GM08714 (cell line): Measurements from ENCODE around the gene NFYC.

ENCODE experiments used
- H3K4me3 ChIP-seq: fragments of 200-500 bp; sonication (Bioruptor generic); 2 replicates; pipeline ENCODE4 v1.5.1; 2014; ENCODE audit warnings: mild to moderate bottlenecking, low read length, inconsistent platforms
- ZNF274 ChIP-seq: IDR thresholded peaks from 2 replicates; pipeline ENCODE4 v1.6.1; 2012; ENCODE audit warnings: mild to moderate bottlenecking, low read depth, low read length

Gene NFYC

DNA sequence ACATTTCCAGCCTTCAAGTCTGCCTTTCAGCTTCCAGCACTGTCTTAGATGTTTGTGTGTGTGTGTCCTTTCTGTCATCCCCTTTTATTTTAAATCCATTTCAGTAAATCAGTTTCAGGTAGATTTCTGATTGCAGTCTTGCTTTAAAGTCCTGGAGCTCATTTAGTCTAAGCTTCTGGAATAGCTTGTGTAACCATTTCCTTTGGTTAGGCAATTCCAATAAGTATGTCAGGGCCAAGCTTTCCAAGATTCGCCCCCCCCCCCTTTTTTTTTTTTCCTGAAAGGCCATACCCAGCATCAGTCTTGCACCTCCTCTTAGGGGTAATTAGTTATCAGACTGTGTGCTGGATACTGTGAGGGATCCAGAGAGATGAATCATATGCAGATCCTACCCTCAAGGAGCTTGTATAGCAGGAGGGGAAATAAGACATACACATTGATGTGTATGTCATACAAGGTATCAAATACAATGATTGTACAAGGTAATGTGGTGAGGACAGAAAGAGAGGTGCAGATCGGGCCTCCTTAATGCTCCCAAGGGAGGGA, 41.3 kb downstream of the NFYC start:
- H3K4me3 ChIP-seq, result no peak overlapping the region
- no peak for TF ChIP-seq ZNF274

DNA sequence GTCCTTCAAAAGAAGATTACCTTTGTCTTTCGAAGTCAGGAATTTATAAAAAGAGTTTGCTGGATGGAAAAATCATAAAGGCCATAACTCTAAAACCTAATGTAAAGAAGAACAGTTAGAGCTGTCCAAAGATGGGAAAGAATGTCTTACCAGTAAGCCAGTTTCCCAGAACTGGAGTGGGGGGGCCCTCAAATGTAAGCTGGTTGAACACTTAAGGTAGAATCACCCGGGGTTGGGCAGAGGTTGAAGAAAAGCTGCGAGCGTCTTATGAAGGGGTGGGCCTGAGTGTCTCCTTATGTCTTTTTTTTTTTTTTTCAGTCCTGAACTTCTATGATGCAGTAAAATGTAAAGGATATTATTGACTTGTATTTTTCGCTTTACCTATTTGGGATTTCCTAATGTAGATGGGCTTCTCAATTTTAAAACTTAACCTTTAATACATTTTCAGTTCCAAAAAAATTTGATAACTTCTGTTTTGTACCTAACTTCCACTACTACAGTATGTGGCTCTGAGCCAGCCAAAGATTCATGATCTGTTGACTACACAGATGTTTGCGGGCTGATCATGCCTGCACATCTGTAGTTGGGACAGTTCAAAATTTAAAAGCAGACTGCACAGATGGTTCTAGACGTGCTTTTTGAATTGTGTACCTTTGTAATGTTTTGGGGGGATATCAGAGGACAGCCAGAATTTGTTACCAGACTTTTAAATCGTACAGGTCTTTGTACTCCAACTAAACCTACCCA, 43.6 kb downstream of the NFYC start:
- TF ChIP-seq ZNF274, result no peak
- H3K4me3 ChIP-seq, result no peak overlapping the region

- TF ChIP-seq ZNF274, result no peak
- H3K4me3 ChIP-seq, result no peak overlapping the region
Observed at GRCh38 chr1:40736085-40736531, 44.6 kb downstream of the NFYC start.

- TF ChIP-seq ZNF274, result no peak
Observed at GRCh38 chr1:40738831-40739230, 47.3 kb downstream of the NFYC start.

GRCh38 chr1:40739455-40740008, 48.0 kb downstream of the NFYC start:
- TF ChIP-seq ZNF274, result no peak
- no peak overlapping the region for H3K4me3 ChIP-seq

More at GRCh38 chr1:40738831-40739230, 47.3 kb downstream of the NFYC start:
- no peak overlapping the region for H3K4me3 ChIP-seq

GRCh38 chr1:40740039-40740996, 48.8 kb downstream of the NFYC start:
- no peak for TF ChIP-seq ZNF274
- H3K4me3 ChIP-seq, result no peak overlapping the region

- TF ChIP-seq ZNF274, result no peak
- H3K4me3 ChIP-seq, result no peak overlapping the region
Observed at GRCh38 chr1:40740997-40741736, 49.7 kb downstream of the NFYC start.

DNA sequence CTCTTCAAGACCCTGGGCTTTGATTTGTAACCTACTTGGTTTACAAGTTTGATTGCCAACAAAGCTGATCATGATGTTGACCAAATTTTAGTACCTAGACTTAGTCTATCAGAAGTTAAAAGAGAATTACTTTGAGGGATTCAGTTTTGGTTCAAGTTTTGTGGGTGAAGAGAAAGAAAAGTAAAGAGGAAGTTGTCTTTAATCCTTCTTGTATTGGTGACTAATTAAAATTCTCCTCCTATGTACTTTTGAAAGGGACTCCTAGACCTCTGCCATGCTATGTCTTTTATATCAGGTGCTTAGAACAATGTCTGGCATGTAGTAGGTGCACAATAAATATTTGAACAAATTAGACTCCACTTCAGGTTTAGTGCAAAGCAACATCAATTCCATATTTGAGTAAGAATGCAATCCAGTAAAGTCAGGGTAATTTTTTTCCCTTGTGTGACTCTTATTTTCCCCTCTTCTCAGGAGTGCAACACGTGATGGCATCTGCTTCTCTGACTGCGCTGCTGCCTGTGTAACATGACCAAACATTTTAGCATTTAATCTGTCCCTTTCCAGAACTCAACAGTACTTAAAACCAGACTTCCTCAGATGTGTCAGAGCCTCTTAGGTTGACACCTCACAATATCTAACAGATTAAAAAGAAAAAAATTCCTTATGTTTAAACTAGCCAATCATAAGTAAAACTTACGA, 51.0 kb downstream of the NFYC start:
- no peak for TF ChIP-seq ZNF274
- H3K4me3 ChIP-seq, result no peak overlapping the region

DNA sequence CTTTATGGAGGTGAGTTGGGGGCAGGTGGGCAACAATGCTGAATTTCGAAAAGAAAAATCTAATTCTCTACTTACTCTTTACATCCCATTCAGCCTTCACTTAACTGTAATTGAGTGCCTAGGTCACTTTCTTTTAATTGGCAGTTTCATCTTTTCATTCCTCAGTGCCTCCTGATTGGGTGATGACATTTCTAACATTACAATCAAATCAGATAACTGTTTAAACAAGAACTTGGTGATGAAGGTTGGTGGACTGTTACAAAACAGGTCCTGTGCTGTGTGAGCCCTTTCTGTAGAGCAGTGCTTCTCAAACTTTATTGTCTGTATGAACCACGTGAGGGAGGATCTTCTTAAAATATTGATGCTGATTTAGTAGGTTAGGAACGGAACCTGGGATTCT, 51.9 kb downstream of the NFYC start:
- no peak for TF ChIP-seq ZNF274

GRCh38 chr1:40743860-40744259, 52.4 kb downstream of the NFYC start:
- H3K4me3 ChIP-seq, result no peak overlapping the region
- TF ChIP-seq ZNF274, result no peak

More for the DNA sequence above, 51.9 kb downstream of the NFYC start:
- H3K4me3 ChIP-seq, result no peak overlapping the region

DNA sequence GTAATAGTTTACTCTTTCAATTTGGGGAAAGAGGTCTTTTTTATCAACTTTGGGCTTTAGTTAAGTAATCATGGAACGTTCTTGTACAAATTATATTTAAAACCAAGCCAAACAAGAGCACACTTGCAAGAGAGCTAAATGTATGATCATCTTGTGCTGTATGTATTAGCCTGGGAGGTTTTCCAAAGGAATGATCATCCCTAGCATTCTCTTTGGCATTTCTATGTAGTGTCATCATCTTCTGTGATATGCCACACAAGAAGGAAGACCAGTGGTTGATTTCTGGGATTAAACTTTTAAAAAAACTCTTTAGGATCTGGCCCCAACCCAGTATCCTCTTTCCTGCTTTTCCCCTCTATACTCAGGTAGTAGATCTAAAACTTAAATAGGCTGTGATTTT, 53.7 kb downstream of the NFYC start:
- H3K4me3 ChIP-seq, result no peak overlapping the region
- no peak for TF ChIP-seq ZNF274

- no peak overlapping the region for H3K4me3 ChIP-seq
- no peak for TF ChIP-seq ZNF274
Observed at GRCh38 chr1:40746344-40747090, 55.0 kb downstream of the NFYC start.
